22Rv1 (cell line): ENCODE data around the gene AOPEP.
"Not testable (repeated sequence)": the region's sequence is repeated elsewhere in the genome, so short reads cannot be mapped to it uniquely, and the experiment has no call there.

Experiments used
- H3K27ac ChIP-seq: fragments of 450-650 bp; 2 replicates; pipeline ENCODE4 v1.5.1; 2017
- ZFX ChIP-seq: fragments of 450-650 bp; IDR thresholded peaks from 2 replicates; pipeline ENCODE4 v1.6.1; 2017; ENCODE audit warnings: antibody characterized with exemption, borderline replicate concordance
- TF ChIP-seq, protein P1 (sequence below): fragments of 450-650 bp; IDR thresholded peaks from 2 replicates; pipeline ENCODE4 v1.5.1; 2017; ENCODE audit warnings: mild to moderate bottlenecking

AOPEP gene

DNA sequence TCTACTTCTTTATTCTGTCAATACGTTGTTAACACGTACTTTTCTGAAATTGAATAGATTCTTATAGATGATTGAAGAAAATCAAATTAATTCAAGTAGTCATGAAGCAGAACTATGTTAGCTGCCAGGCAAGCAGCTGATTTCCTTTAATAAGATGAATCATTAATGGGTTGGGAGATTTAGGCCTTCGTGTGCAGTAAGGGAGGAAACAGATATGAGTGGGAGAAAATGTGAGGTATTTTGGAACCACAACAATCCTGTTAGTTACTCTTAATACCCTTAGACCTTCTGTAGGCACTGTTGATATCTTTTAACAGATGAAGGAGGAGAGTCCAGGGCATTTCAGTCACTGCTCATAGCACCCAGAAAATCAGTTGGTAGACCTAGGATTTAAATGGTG, 121.0 kb downstream of the AOPEP start:
- no peak overlapping the region for H3K27ac ChIP-seq
- TF ChIP-seq ZFX = no peak
- TF ChIP-seq, protein P1, sequence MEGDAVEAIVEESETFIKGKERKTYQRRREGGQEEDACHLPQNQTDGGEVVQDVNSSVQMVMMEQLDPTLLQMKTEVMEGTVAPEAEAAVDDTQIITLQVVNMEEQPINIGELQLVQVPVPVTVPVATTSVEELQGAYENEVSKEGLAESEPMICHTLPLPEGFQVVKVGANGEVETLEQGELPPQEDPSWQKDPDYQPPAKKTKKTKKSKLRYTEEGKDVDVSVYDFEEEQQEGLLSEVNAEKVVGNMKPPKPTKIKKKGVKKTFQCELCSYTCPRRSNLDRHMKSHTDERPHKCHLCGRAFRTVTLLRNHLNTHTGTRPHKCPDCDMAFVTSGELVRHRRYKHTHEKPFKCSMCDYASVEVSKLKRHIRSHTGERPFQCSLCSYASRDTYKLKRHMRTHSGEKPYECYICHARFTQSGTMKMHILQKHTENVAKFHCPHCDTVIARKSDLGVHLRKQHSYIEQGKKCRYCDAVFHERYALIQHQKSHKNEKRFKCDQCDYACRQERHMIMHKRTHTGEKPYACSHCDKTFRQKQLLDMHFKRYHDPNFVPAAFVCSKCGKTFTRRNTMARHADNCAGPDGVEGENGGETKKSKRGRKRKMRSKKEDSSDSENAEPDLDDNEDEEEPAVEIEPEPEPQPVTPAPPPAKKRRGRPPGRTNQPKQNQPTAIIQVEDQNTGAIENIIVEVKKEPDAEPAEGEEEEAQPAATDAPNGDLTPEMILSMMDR = no peak

DNA sequence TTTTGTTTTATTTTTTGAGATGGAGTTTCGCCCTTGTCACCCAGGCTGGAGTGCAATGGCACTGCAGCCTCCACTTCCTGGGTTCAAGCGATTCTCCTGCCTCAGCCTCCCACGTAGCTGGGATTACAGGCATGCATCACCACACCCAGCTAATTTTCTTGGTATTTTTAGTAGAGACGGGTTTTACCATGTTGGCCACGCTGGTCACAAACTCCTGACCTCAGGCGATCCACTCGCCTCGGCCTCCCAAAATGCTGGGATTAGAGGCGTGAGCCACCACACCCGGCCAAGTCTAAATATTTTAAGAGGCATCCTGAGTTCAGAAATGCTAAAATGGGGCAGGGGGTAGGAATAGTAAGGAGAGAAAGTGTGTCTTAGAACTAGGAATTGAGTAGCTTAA, 122.3 kb downstream of the AOPEP start:
- H3K27ac ChIP-seq = not testable (repeated sequence)

DNA sequence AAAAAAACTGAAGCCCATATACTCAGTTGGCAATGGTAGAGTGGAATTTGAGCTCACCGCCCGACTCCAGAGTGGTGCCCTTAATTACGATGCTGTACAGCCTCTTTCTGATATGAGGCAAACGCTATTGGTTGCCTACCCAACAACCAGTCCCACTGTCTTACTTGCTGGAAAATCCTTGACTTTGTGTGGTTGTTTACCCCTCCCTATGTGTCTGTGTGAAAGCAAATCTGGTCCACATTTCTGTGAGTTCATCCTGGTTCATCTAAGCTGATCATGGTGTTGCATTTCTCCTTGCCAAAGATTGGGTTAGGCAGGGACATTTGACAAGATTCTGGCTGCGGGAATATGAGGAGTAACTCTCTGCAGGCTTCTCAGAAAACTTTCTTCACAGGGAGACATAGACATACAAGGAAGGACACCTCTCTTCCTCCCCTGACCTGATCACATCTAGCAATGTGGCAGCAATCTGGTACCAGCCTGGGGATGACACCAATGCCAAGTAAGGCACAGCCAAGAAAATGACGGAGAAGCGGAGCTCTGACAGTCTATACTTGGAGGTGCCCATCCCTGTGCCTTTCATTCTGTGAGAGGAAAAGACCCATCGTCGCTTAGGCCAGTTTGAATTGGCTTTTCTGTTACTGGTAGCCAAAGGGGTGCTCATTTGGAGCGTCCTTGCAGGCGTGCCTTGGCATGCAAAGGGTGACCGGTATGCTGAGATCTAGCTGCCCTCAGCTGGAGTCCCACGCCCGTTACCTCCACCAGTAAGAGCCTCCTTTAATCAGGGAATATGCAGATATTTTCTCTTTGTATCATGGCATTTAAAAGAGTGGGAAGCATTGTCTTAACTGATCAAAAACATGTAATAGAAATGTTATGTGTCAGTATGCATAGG, 124.3 kb downstream of the AOPEP start:
- no peak for TF ChIP-seq ZFX
- TF ChIP-seq, protein P1 = no peak
- no peak overlapping the region for H3K27ac ChIP-seq

DNA sequence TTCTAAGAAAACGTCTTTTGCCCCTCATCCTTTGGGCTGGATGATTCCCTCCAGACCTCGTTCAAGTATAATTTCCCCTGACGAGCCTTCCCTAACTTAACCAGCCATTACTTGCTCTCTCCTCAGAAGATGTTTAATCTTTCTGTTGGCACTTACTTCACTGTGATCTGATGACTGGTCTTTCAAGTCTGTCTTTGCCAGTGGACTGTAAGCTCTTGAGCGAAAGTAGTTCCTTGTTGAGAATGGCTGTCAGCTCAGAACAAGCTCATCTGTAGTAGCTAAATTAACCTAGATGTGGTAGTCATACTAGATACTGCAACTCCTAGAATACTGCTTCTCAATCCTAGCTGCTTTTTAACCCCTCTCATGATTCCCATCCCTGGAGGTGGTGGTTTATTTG, 125.0 kb downstream of the AOPEP start:
- no peak for TF ChIP-seq ZFX
- TF ChIP-seq, protein P1 = no peak
- no peak overlapping the region for H3K27ac ChIP-seq

DNA sequence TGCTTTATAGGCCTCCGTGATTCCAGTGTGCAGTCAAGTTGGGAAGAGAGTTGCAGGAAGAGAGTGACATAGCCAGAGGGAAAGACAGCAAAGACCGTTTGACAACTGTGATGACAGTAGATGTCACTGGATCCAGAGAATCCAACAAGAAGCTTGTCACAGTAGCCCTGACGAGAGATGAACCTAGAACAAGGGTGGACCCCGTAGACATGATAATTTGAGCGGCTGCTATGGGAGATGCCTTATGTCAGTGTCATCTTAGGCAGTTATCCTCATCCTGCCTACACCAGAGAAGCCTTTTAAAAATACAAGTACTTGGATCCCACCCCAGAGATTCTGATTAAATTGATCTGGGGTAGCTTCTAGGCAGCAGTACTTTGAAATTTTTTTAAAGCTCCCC, 125.4 kb downstream of the AOPEP start:
- no peak overlapping the region for H3K27ac ChIP-seq
- no peak for TF ChIP-seq ZFX

DNA sequence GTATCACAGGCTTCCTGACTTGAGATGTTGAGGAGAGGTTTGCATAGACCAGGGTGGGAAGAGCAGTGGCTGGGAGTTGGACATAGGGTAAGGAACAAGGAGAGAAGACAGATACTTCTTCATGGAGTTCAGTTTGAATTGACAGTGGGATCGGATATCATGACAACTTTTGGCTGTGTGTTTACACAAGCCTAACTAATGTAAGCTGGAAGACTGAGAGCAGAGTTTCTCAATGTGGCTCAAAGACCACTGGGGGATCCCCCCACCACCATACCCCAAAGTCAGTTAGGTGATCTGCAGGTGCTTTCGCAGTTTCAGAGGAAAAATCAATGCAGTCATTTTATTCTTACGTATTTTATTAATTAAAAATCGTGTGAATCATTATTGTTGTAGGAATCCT, 125.9 kb downstream of the AOPEP start:
- no peak for TF ChIP-seq ZFX
- TF ChIP-seq, protein P1 = no peak
- H3K27ac ChIP-seq = no peak overlapping the region

DNA sequence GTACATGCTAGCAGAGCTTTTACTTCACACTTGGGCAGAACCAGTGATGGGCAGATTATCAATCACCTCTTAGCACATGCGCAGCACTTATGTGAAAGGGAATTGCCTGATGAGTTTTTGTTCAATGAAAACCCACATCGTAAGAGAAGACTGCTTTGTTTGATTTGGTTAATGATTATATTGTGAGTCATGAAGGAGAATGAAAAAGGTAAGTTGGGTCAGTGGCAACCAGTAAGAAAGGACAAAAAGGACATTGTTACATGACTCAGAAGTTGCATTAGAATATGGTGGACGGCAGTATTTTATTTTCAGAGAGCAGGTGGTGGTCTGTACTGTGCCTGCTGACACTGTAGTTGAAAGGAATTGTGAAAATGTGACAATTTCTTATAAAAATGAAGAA, 127.4 kb downstream of the AOPEP start:
- TF ChIP-seq ZFX = no peak
- TF ChIP-seq, protein P1 = no peak
- peak overlapping the region; percentile 57 for H3K27ac ChIP-seq

DNA sequence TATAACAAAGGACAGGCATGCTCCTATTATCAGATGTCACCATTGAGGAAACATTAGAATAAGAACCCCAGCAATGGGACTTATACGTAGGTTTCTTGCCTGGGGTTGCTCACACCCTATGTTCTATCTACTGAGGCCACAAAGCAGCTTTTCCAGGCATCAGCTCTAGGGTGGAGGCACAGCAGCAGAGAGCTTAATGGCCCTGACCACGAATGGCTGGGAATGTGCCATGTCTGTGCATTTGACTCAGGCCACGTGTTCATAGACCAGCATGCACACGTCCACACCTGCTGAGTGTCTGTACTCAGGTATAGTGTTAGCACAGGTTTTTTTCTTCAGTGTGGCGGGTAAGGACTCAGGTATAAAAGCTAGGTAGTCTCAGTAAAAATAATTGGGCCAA, 129.4 kb downstream of the AOPEP start:
- TF ChIP-seq, protein P1 = no peak
- TF ChIP-seq ZFX = no peak
- no peak overlapping the region for H3K27ac ChIP-seq
